H1 (cell line): ENCODE measurements around the gene VPS26A. TPM values are rescaled to one million over a fixed set of nuclear protein-coding genes. Genes with fewer than 3 reads are reported as not detected.

ENCODE experiments used
- CTCF ChIA-PET: fragments of 300-600 bp; sonication (Branson Sonifier 250); formaldehyde crosslinking; loops from one replicate; lab custom pipeline; 2021; ENCODE audit not compliant: partially characterized antibody; lab: Charles Lee
- POLR2A ChIA-PET: fragments of 300-600 bp; sonication (Branson Sonifier 250); formaldehyde crosslinking; loops from one replicate; lab custom pipeline; 2021; ENCODE audit warnings: inconsistent platforms; ENCODE audit not compliant: partially characterized antibody; lab: Charles Lee
- DNase-seq, 2 experiments: peaks; one replicate each; pipeline versions ENCODE4 v3.0.0 to v3.0.0-alpha.2; 2010 to 2022; ENCODE audit warnings: low spot score in 2 of 2, low read depth in 1 of 2, mixed read lengths in 1 of 2
- FAIRE-seq: peaks from 2 replicates; lab custom pipeline; 2011; peaks lifted over from hg19 to GRCh38; lab: Jason Lieb, UNC
- H2AFZ ChIP-seq: 2 replicates; pipeline ENCODE4 v1.8.1; 2012; ENCODE audit warnings: low read length, inconsistent platforms
- H2AK5ac ChIP-seq: 2 replicates; pipeline ENCODE4 v1.6.1; 2013; ENCODE audit warnings: low read depth, low read length
- H2BK120ac ChIP-seq: replicated peaks from 2 replicates; pipeline ENCODE3; 2013; ENCODE audit warnings: low read depth, low read length, inconsistent platforms
- H2BK12ac ChIP-seq: 2 replicates; pipeline ENCODE4 v1.6.1; 2013; ENCODE audit warnings: low read depth, low read length
- H2BK15ac ChIP-seq: 2 replicates; pipeline ENCODE4 v1.6.1; 2013; ENCODE audit warnings: low read length
- H2BK20ac ChIP-seq: 2 replicates; pipeline ENCODE4 v1.6.1; 2013; ENCODE audit warnings: low read length
- H2BK5ac ChIP-seq: 2 replicates; pipeline ENCODE4 v1.6.1; 2013; ENCODE audit warnings: low read depth, low read length
- H3K14ac ChIP-seq: 2 replicates; pipeline ENCODE4 v1.6.1; 2013; ENCODE audit warnings: inconsistent platforms; ENCODE audit not compliant: insufficient read length
- H3K18ac ChIP-seq: 2 replicates; pipeline ENCODE4 v1.6.1; 2013; ENCODE audit warnings: low read length; ENCODE audit errors: extremely low read depth
- H3K23ac ChIP-seq: 2 replicates; pipeline ENCODE4 v1.6.1; 2013; ENCODE audit warnings: inconsistent platforms; ENCODE audit not compliant: insufficient read length
- H3K23me2 ChIP-seq: 2 replicates; pipeline ENCODE4 v1.6.1; 2013; ENCODE audit warnings: low read depth, low read length
- H3K27ac ChIP-seq: 2 replicates; pipeline ENCODE4 v1.6.1; 2011; ENCODE audit warnings: low read depth, low read length, inconsistent platforms
- H3K27me3 ChIP-seq, 4 experiments: replicated peaks in 1 of 4; 1 replicate in 1 of 4; 2 replicates in 3 of 4; pipeline versions ENCODE4 v1.6.1 to v1.8.1; 2011 to 2013; ENCODE audit warnings: low read length in 3 of 4, mild to moderate bottlenecking in 3 of 4, inconsistent platforms in 2 of 4, mixed read lengths in 2 of 4, moderate library complexity in 1 of 4; ENCODE audit not compliant: control insufficient read depth in 3 of 4, insufficient read depth in 3 of 4; ENCODE audit errors: extremely low read depth in 1 of 4
- H3K36me3 ChIP-seq, 4 experiments: 2 replicates each; pipeline versions ENCODE4 v1.6.1 to v1.8.1; 2011 to 2013; ENCODE audit warnings: mild to moderate bottlenecking in 4 of 4, low read length in 3 of 4, moderate library complexity in 2 of 4, control low read depth in 1 of 4, inconsistent platforms in 1 of 4; ENCODE audit not compliant: insufficient read depth in 4 of 4, control insufficient read depth in 2 of 4
- H3K4ac ChIP-seq: replicated peaks from 2 replicates; pipeline ENCODE3; 2013; ENCODE audit warnings: low read length, low read depth, mixed read lengths, inconsistent platforms; ENCODE audit not compliant: insufficient read length
- H3K4me1 ChIP-seq, 4 experiments: replicated peaks in 1 of 4; 1 replicate in 1 of 4; 2 replicates in 3 of 4; pipeline versions ENCODE4 v1.6.1 to v1.8.1; 2011 to 2013; ENCODE audit warnings: low read length in 3 of 4, inconsistent platforms in 2 of 4, mixed read lengths in 1 of 4; ENCODE audit not compliant: insufficient read depth in 4 of 4, control insufficient read depth in 3 of 4
- H3K4me2 ChIP-seq, 2 experiments: 2 replicates each; pipeline versions ENCODE4 v1.6.1 to v1.8.1; 2011 to 2013; ENCODE audit warnings: low read depth in 2 of 2, low read length in 2 of 2, control low read depth in 1 of 2, inconsistent platforms in 1 of 2, mild to moderate bottlenecking in 1 of 2; ENCODE audit not compliant: insufficient read depth in 1 of 2
- H3K4me3 ChIP-seq, 4 experiments: fragments of 200-600, 300-600 bp in 1 of 4; sonication (generic), shearing (Covaris generic), sonication (Bioruptor Twin) in 1 of 4; 2 replicates each; pipeline versions ENCODE4 v1.5.1 to v1.8.1; 2011 to 2016; ENCODE audit warnings: low read length in 4 of 4, low read depth in 3 of 4, control low read depth in 2 of 4, inconsistent platforms in 2 of 4, mild to moderate bottlenecking in 2 of 4, mixed read lengths in 1 of 4, moderate library complexity in 1 of 4; ENCODE audit not compliant: insufficient read depth in 2 of 4; ENCODE audit errors: extremely low read depth in 1 of 4
- H3K56ac ChIP-seq: replicated peaks from 2 replicates; pipeline ENCODE3; 2013; ENCODE audit warnings: low read depth, mild to moderate bottlenecking, mixed read lengths, low read length, inconsistent platforms; ENCODE audit not compliant: insufficient read length
- H3K79me1 ChIP-seq: 2 replicates; pipeline ENCODE4 v1.6.1; 2013; ENCODE audit warnings: low read depth, low read length, control low read depth
- H3K79me2 ChIP-seq, 2 experiments: 2 replicates each; pipeline versions ENCODE4 v1.6.1 to v1.8.1; 2012 to 2013; ENCODE audit warnings: low read length in 2 of 2, mild to moderate bottlenecking in 2 of 2, inconsistent platforms in 1 of 2; ENCODE audit not compliant: insufficient read depth in 2 of 2, control insufficient read depth in 1 of 2
- H3K9ac ChIP-seq, 4 experiments: replicated peaks in 1 of 4; 1 replicate in 1 of 4; 2 replicates in 3 of 4; pipeline versions ENCODE4 v1.6.1 to v1.8.1; 2011 to 2013; ENCODE audit warnings: low read depth in 3 of 4, low read length in 3 of 4, control low read depth in 2 of 4, mild to moderate bottlenecking in 2 of 4, moderate library complexity in 2 of 4, inconsistent platforms in 1 of 4; ENCODE audit errors: extremely low read depth in 1 of 4
- H3K9me3 ChIP-seq, 2 experiments: 2 replicates each; pipeline versions ENCODE4 v1.6.1 to v1.8.1; 2012 to 2013; ENCODE audit warnings: mild to moderate bottlenecking in 2 of 2, moderate library complexity in 2 of 2, control low read depth in 1 of 2, inconsistent platforms in 1 of 2, low read depth in 1 of 2, low read length in 1 of 2, mixed read lengths in 1 of 2; ENCODE audit not compliant: insufficient read depth in 2 of 2
- H4K20me1 ChIP-seq, 2 experiments: replicated peaks in 1 of 2; 2 replicates each; pipeline versions ENCODE3 to v1.8.1; 2011 to 2013; ENCODE audit warnings: inconsistent platforms in 2 of 2, low read length in 2 of 2, mild to moderate bottlenecking in 1 of 2; ENCODE audit not compliant: insufficient read depth in 2 of 2, control insufficient read depth in 1 of 2
- H4K5ac ChIP-seq: 2 replicates; pipeline ENCODE4 v1.6.1; 2013; ENCODE audit warnings: low read length, low read depth, mixed read lengths, inconsistent platforms; ENCODE audit not compliant: insufficient read length
- H4K8ac ChIP-seq: 2 replicates; pipeline ENCODE4 v1.8.0; 2013; ENCODE audit warnings: mild to moderate bottlenecking, moderate library complexity, low read length, inconsistent platforms; ENCODE audit not compliant: insufficient read depth; ENCODE audit errors: extremely low read depth
- H4K91ac ChIP-seq: replicated peaks from 2 replicates; pipeline ENCODE3; 2013; ENCODE audit warnings: low read length, mixed read lengths, inconsistent platforms; ENCODE audit not compliant: insufficient read length
- BRCA1 ChIP-seq: IDR thresholded peaks from 2 replicates; pipeline ENCODE4 v1.6.1; 2012; ENCODE audit warnings: low read depth, low read length, improper control_type of control experiment
- CREB1 ChIP-seq: IDR thresholded peaks from 2 replicates; pipeline ENCODE4 v1.6.1; 2012; ENCODE audit warnings: inconsistent platforms
- FOSL1 ChIP-seq: IDR thresholded peaks from 2 replicates; pipeline ENCODE4 v1.6.1; 2011; ENCODE audit warnings: mild to moderate bottlenecking, low read depth, low read length, moderate library complexity; ENCODE audit not compliant: insufficient read depth
- KDM5A ChIP-seq: fragments of 200-600 bp; IDR thresholded peaks from 2 replicates; pipeline ENCODE4 v1.7.1; 2012; ENCODE audit warnings: mild to moderate bottlenecking, low read length, inconsistent platforms, mixed read lengths
- POU5F1 ChIP-seq: IDR thresholded peaks from 2 replicates; pipeline ENCODE4 v1.6.1; 2011; ENCODE audit warnings: low read depth, mild to moderate bottlenecking, low read length, moderate library complexity
- RNF2 ChIP-seq: fragments of 200-900, 300-1000 bp; sonication (generic); IDR thresholded peaks from 2 replicates; pipeline ENCODE4 v1.7.1; 2016; ENCODE audit warnings: borderline replicate concordance, low read depth, mild to moderate bottlenecking, antibody characterized with exemption, low read length; ENCODE audit not compliant: poor library complexity, severe bottlenecking; ENCODE audit errors: missing control alignments
- SRF ChIP-seq: IDR thresholded peaks from 2 replicates; pipeline ENCODE4 v1.6.1; 2011; ENCODE audit warnings: mild to moderate bottlenecking, low read depth, low read length, moderate library complexity
- SUZ12 ChIP-seq: fragments of 200-600 bp; sonication (generic); IDR thresholded peaks from 2 replicates; pipeline ENCODE4 v1.6.1; 2012; ENCODE audit warnings: mild to moderate bottlenecking, inconsistent platforms, low read length, moderate library complexity, mixed read lengths
- TAF1 ChIP-seq: IDR thresholded peaks from 2 replicates; pipeline ENCODE4 v1.6.1; 2011; ENCODE audit warnings: mild to moderate bottlenecking, low read depth, low read length
- WGBS, 2 experiments: shearing (Covaris generic) in 1 of 2; methylation state at CpG; one replicate each; pipeline versions ENCODE4 v1.1.6 to v1.1.7; 2013 to 2015; ENCODE audit warnings: low lambda C conversion rate in 2 of 2, mixed read lengths in 2 of 2, inconsistent platforms in 1 of 2, low coverage in 1 of 2, missing lambda C conversion rate in 1 of 2; ENCODE audit not compliant: insufficient replicate concordance in 2 of 2, insufficient coverage in 1 of 2, insufficient read length in 1 of 2; ENCODE audit errors: extremely low coverage in 1 of 2, missing lambda C conversion rate in 1 of 2; 5-methylcytosine and 5-hydroxymethylcytosine counted together
- polyA plus RNA-seq, 7 experiments: library from polyadenylated mRNA; depleted of rRNA in 3 of 7; stranded (reverse) in 5 of 7; unstranded in 2 of 7; fragments of >200 nt in 5 of 7; fragments of 200-250 nt in 2 of 7; gene quantifications; 1 replicate in 5 of 7; 2 replicates in 1 of 7; 4 replicates in 1 of 7; pipeline versions ENCODE4 v1.2.1 to v1.2.3, GENCODE V29; 2011 to 2013; ENCODE audit warnings: missing spikeins in 2 of 7, mixed read lengths in 2 of 7
- total RNA-seq: library from RNA; stranded (reverse); fragmentation: NEBNext Ultra II Directional; extraction: Animal tissue kit (Norgen Biotek cat#: 25700); gene quantifications from 2 replicates; pipeline ENCODE4 v1.2.1, GENCODE V29; 2021
- TF ChIP-seq, protein P1 (sequence below), 3 experiments: IDR thresholded peaks; 1 replicate in 2 of 3; 2 replicates in 1 of 3; pipeline versions ENCODE4 v1.5.1 to v1.6.1; 2011; ENCODE audit warnings: low read length in 3 of 3, mild to moderate bottlenecking in 3 of 3, inconsistent platforms in 2 of 3, low read depth in 1 of 3, moderate library complexity in 1 of 3; ENCODE audit not compliant: insufficient read depth in 1 of 3; ENCODE audit errors: control extremely low read depth in 1 of 3
- TF ChIP-seq, protein P2 (sequence below): IDR thresholded peaks from 2 replicates; pipeline ENCODE4 v1.6.1; 2012; ENCODE audit warnings: inconsistent platforms

The VPS26A gene
- total and polyA plus RNA-seq, 2 of the 8 experiments (the other 6 are each of a cell fraction or from before 2014, with no cell fraction given) = 10.7 to 44.8 TPM

DNA sequence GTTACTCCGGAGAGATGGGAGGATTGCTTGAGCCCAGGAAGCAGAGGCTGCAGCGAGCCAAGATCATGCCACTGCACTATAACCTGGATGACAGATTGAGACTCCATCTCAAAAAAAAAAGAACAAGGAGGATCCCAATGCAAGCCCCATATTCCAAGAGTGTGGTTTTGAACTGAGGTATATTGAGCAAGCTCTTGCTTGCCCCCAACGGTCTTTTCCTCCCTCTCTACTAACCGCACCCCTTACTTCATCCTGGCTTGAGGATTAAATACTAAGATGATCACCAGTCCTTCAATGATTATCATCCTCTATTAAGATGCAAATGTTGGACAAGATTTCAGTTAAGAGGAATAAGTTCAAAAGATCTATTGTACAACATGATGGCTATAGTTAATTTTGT, 48.5 kb upstream of the VPS26A start:
- Histone ChIP-seq H3K27me3 (no peaks in the 10 kb centered on the region), H3K4me3 (no peak overlapping the region), H2BK20ac (no peak overlapping the region), H3K4me2 (no peak overlapping the region), H2BK5ac (no peak overlapping the region), H4K20me1 (no peaks in the 10 kb centered on the region), H3K79me2 (no peaks in the 10 kb centered on the region), H3K4me1 (peaks cover 0 to 3% (median 0%) of the 10 kb centered on the region in 4 experiments; a peak in 1 of 7 replicates), H3K23me2 (no peaks in the 10 kb centered on the region), H3K14ac (no peak overlapping the region), H3K9ac (no peak overlapping the region), H3K18ac (no peak overlapping the region), H3K36me3 (no peaks in the 10 kb centered on the region), H3K27ac (no peak overlapping the region), H3K79me1 (no peaks in the 10 kb centered on the region), H4K5ac (no peak overlapping the region), H2BK120ac (no peak overlapping the region), H2AK5ac (no peak overlapping the region), H4K91ac (no peak overlapping the region), H3K4ac (no peak overlapping the region), H2AFZ (no peak overlapping the region), H2BK15ac (no peak overlapping the region), H4K8ac (no peak overlapping the region), H3K23ac (no peak overlapping the region), H2BK12ac (no peak overlapping the region), H3K9me3 (no peaks in the 10 kb centered on the region), H3K56ac (no peak overlapping the region)
- FAIRE-seq = no peak
- DNase-seq = no peak
- CTCF ChIA-PET = interaction anchor here (0.6 to 3.8 kb wide), 5 partner anchors 10 to 147 kb away, joined by 3 to 15 read pairs (median 3); no protein-coding TSS in a partner anchor
- 97% methylated on average over 4 of the region's 4 CpGs; no CpG with 5 or more reads in 1 of the 2 experiments for WGBS, 2 experiments
- POLR2A ChIA-PET = interaction anchor here (0.6 kb wide), 1 partner anchor 90 kb away, joined by 3 read pairs; no protein-coding TSS in a partner anchor
- no peak for TF ChIP-seq RNF2
- no peak for TF ChIP-seq FOSL1
- TF ChIP-seq CREB1 = no peak
- TF ChIP-seq BRCA1 = no peak
- TF ChIP-seq, protein P1, sequence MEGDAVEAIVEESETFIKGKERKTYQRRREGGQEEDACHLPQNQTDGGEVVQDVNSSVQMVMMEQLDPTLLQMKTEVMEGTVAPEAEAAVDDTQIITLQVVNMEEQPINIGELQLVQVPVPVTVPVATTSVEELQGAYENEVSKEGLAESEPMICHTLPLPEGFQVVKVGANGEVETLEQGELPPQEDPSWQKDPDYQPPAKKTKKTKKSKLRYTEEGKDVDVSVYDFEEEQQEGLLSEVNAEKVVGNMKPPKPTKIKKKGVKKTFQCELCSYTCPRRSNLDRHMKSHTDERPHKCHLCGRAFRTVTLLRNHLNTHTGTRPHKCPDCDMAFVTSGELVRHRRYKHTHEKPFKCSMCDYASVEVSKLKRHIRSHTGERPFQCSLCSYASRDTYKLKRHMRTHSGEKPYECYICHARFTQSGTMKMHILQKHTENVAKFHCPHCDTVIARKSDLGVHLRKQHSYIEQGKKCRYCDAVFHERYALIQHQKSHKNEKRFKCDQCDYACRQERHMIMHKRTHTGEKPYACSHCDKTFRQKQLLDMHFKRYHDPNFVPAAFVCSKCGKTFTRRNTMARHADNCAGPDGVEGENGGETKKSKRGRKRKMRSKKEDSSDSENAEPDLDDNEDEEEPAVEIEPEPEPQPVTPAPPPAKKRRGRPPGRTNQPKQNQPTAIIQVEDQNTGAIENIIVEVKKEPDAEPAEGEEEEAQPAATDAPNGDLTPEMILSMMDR (IDR thresholded peaks at IDR 0.05; ENCODE audit: control extremely low read depth in 1 of 3, insufficient read depth in 1 of 3, low read depth in 1 of 3, low read length in 3 of 3) = no peak
- no peak for TF ChIP-seq KDM5A
- TF ChIP-seq, protein P2, sequence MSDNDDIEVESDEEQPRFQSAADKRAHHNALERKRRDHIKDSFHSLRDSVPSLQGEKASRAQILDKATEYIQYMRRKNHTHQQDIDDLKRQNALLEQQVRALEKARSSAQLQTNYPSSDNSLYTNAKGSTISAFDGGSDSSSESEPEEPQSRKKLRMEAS = no peak
- TF ChIP-seq POU5F1 = no peak
- TF ChIP-seq SUZ12 = no peak
- no peak for TF ChIP-seq TAF1
- TF ChIP-seq SRF = no peak
